WTC11 (cell line): ENCODE results near the gene ATG16L1. TPM values are rescaled to one million over a fixed set of nuclear protein-coding genes. Genes with fewer than 3 reads are reported as not detected.

ENCODE experiments used
- ATAC-seq: fragments of 200-7000 bp; cut with Tn5 transposase; 2 replicates; pipeline ENCODE4 v1.10.0; 2021; ENCODE audit warnings: mild to moderate bottlenecking, moderate library complexity
- CTCF ChIA-PET: fragments of 300-600 bp; sonication (Branson Sonifier 250); formaldehyde crosslinking; loops from one replicate; lab custom pipeline; 2021; ENCODE audit warnings: antibody characterized with exemption; lab: Charles Lee
- POLR2A ChIA-PET: fragments of 350-600 bp; sonication (Branson Sonifier 250); formaldehyde crosslinking; loops from one replicate; lab custom pipeline; 2021; ENCODE audit warnings: antibody characterized with exemption; lab: Charles Lee
- DNase-seq: peaks from one replicate; pipeline ENCODE4 v3.0.0; 2021; ENCODE audit warnings: low spot score
- H3K27ac Mint-ChIP-seq: 2 replicates; pipeline ENCODE4 v1.8.0; 2021; ENCODE audit warnings: mixed read lengths
- H3K27me3 Mint-ChIP-seq: 2 replicates; pipeline ENCODE4 v1.8.0; 2021; ENCODE audit warnings: low read depth, mild to moderate bottlenecking, moderate library complexity, mixed read lengths
- H3K36me3 Mint-ChIP-seq: 2 replicates; pipeline ENCODE4 v1.8.0; 2021; ENCODE audit warnings: mixed read lengths
- H3K4me1 Mint-ChIP-seq: 2 replicates; pipeline ENCODE4 v1.8.0; 2022; ENCODE audit warnings: mixed read lengths
- H3K4me3 Mint-ChIP-seq: 2 replicates; pipeline ENCODE4 v1.8.0; 2021; ENCODE audit warnings: mild to moderate bottlenecking, moderate library complexity, mixed read lengths
- H3K9me3 Mint-ChIP-seq: 2 replicates; pipeline ENCODE4 v1.8.0; 2021; ENCODE audit warnings: mixed read lengths
- AFF4 ChIP-seq: sonication (generic); formaldehyde crosslinking; IDR thresholded peaks from 2 replicates; pipeline ENCODE4 v1.8.1; 2023; ENCODE audit warnings: mild to moderate bottlenecking, missing genetic modification reagents, borderline replicate concordance
- ATF1 ChIP-seq: sonication (generic); formaldehyde crosslinking; IDR thresholded peaks from 2 replicates; pipeline ENCODE4 v1.8.1; 2023; ENCODE audit warnings: mild to moderate bottlenecking, moderate library complexity, missing genetic modification reagents
- ELF4 ChIP-seq: sonication (generic); formaldehyde crosslinking; IDR thresholded peaks from 2 replicates; pipeline ENCODE4 v1.8.1; 2022; ENCODE audit warnings: low read depth, mild to moderate bottlenecking, moderate library complexity, missing genetic modification reagents
- FOXP4 ChIP-seq: sonication (generic); formaldehyde crosslinking; IDR thresholded peaks from 2 replicates; pipeline ENCODE4 v1.8.0; 2022; ENCODE audit warnings: mild to moderate bottlenecking, missing genetic modification reagents
- HMGXB4 ChIP-seq: sonication (generic); formaldehyde crosslinking; IDR thresholded peaks from 2 replicates; pipeline ENCODE4 v1.8.1; 2023; ENCODE audit warnings: mild to moderate bottlenecking, moderate library complexity, missing genetic modification reagents
- KAT7 ChIP-seq: sonication (generic); formaldehyde crosslinking; IDR thresholded peaks from 2 replicates; pipeline ENCODE4 v1.8.1; 2023; ENCODE audit warnings: missing genetic modification reagents, mild to moderate bottlenecking, borderline replicate concordance
- MAX ChIP-seq: sonication (generic); formaldehyde crosslinking; IDR thresholded peaks from 2 replicates; pipeline ENCODE4 v1.8.0; 2022; ENCODE audit warnings: mild to moderate bottlenecking, missing genetic modification reagents
- NFE2L1 ChIP-seq: sonication (generic); formaldehyde crosslinking; IDR thresholded peaks from 2 replicates; pipeline ENCODE4 v1.8.1; 2023; ENCODE audit warnings: missing genetic modification reagents
- NR1H2 ChIP-seq: sonication (generic); formaldehyde crosslinking; IDR thresholded peaks from 2 replicates; pipeline ENCODE4 v1.9.0; 2021; ENCODE audit warnings: mild to moderate bottlenecking, moderate library complexity, missing genetic modification reagents
- NR3C1 ChIP-seq: sonication (generic); formaldehyde crosslinking; conservative IDR thresholded peaks from 2 replicates; pipeline ENCODE4 v1.8.1; 2023; ENCODE audit warnings: low read depth, mild to moderate bottlenecking, missing genetic modification reagents
- PRRX2 ChIP-seq: fragments of 250-450 bp; sonication (Bioruptor Pico); IDR thresholded peaks from 2 replicates; pipeline ENCODE4 v1.8.0; 2021; ENCODE audit warnings: mild to moderate bottlenecking
- SMAD4 ChIP-seq: sonication (generic); formaldehyde crosslinking; IDR thresholded peaks from 2 replicates; pipeline ENCODE4 v1.8.0; 2022; ENCODE audit warnings: mild to moderate bottlenecking, missing genetic modification reagents
- ZNF425 ChIP-seq: fragments of 250-450 bp; sonication (Bioruptor Pico); conservative IDR thresholded peaks from 2 replicates; pipeline ENCODE4 v1.9.0; 2021; ENCODE audit warnings: mild to moderate bottlenecking
- ZNF671 ChIP-seq: fragments of 250-450 bp; sonication (Bioruptor Pico); IDR thresholded peaks from 2 replicates; pipeline ENCODE4 v1.8.0; 2021; ENCODE audit warnings: mild to moderate bottlenecking
- total RNA-seq: library from RNA; stranded (reverse); gene quantifications from 3 replicates; pipeline ENCODE4 v1.2.3, GENCODE V29; 2021
- TF ChIP-seq, protein P1 (sequence below): sonication (generic); formaldehyde crosslinking; IDR thresholded peaks from 2 replicates; pipeline ENCODE4 v1.8.0; 2022; ENCODE audit warnings: missing genetic modification reagents

ATG16L1 gene
- total RNA-seq, 1 experiment from 2014 or later: 31.8 TPM

GRCh38 chr2:233256048-233256447, 4.6 kb downstream of the ATG16L1 start (continued):
- TF ChIP-seq, protein P1, sequence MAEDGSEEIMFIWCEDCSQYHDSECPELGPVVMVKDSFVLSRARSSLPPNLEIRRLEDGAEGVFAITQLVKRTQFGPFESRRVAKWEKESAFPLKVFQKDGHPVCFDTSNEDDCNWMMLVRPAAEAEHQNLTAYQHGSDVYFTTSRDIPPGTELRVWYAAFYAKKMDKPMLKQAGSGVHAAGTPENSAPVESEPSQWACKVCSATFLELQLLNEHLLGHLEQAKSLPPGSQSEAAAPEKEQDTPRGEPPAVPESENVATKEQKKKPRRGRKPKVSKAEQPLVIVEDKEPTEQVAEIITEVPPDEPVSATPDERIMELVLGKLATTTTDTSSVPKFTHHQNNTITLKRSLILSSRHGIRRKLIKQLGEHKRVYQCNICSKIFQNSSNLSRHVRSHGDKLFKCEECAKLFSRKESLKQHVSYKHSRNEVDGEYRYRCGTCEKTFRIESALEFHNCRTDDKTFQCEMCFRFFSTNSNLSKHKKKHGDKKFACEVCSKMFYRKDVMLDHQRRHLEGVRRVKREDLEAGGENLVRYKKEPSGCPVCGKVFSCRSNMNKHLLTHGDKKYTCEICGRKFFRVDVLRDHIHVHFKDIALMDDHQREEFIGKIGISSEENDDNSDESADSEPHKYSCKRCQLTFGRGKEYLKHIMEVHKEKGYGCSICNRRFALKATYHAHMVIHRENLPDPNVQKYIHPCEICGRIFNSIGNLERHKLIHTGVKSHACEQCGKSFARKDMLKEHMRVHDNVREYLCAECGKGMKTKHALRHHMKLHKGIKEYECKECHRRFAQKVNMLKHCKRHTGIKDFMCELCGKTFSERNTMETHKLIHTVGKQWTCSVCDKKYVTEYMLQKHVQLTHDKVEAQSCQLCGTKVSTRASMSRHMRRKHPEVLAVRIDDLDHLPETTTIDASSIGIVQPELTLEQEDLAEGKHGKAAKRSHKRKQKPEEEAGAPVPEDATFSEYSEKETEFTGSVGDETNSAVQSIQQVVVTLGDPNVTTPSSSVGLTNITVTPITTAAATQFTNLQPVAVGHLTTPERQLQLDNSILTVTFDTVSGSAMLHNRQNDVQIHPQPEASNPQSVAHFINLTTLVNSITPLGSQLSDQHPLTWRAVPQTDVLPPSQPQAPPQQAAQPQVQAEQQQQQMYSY: no peak
- TF ChIP-seq NFE2L1 (CRISPR knock-in tag) (no peak), ZNF425 (no peak)

DNA sequence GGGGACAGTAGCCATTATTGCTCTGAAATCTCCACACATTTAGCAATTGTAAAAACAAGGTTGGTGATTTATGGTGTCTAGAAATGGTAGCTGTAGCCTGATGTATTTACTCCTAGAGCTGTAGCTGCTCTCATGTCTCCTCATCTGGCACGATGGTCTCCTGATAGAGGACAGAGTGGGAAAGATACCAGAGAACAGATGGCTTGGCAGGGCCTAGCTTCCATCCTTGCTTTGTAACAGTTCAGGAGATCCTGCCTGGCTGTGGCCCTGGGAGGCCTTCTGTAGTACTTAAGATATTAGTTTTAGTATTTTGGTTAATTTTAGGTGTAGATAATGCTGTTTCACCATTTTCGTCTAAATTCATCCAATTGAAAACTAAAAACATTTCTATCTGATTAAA, 6.7 kb downstream of the ATG16L1 start:
- no peaks in the 10 kb centered on the region for H3K27me3 Mint-ChIP-seq
- H3K27ac Mint-ChIP-seq: no peak overlapping the region
- no peak for ATAC-seq
- ChIA-PET POLR2A (no interaction called here), CTCF (no interaction called here)
- no peaks in the 10 kb centered on the region for H3K9me3 Mint-ChIP-seq
- TF ChIP-seq ELF4 (CRISPR knock-in tag) (no peak), MAX (no peak), SMAD4 (CRISPR knock-in tag) (no peak), FOXP4 (CRISPR knock-in tag) (no peak)
- 0 out of 2 replicates have a peak, but pooled peaks cover 2% of the 10 kb centered on the region for H3K4me1 Mint-ChIP-seq
- DNase-seq: no peak
- H3K36me3 Mint-ChIP-seq: peaks cover 63% of the 10 kb centered on the region
- H3K4me3 Mint-ChIP-seq: no peak overlapping the region

DNA sequence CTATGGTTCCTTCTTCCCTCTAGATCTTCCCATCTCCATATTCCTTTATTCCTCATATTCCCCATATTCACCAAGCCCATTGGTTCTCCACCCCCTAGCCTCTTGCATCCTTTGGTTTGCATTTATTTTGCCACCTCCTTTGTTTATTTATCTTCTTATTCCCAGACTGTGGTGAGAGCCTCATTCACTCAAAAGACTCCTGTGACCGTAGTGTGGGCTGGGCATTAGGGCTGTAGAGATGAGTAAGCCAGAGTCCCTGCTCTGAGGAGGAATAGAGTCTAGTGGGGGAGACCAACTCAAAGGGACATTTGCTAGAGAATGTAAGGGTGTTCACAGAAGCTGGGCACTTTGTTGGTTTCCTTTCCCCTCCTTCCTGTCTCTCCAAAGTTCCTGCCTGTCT, 8.3 kb downstream of the ATG16L1 start:
- POLR2A ChIA-PET: no interaction called here
- Mint-ChIP-seq H3K27me3 (no peaks in the 10 kb centered on the region), H3K27ac (no peak overlapping the region)
- no peak for TF ChIP-seq ZNF671 (CRISPR knock-in tag)
- TF ChIP-seq NR1H2 (CRISPR knock-in tag): no peak
- no peak for TF ChIP-seq ATF1
- TF ChIP-seq NR3C1 (CRISPR knock-in tag): no peak
- TF ChIP-seq, protein P1: no peak
- no peak for TF ChIP-seq AFF4 (CRISPR knock-in tag)
- no peak for TF ChIP-seq PRRX2
- TF ChIP-seq HMGXB4 (CRISPR knock-in tag): no peak
- no peak for TF ChIP-seq SMAD4 (CRISPR knock-in tag)
- TF ChIP-seq KAT7 (CRISPR knock-in tag): no peak

More for the DNA sequence above, 8.3 kb downstream of the ATG16L1 start:
- H3K9me3 Mint-ChIP-seq: no peaks in the 10 kb centered on the region
- no peaks in the 10 kb centered on the region for H3K4me1 Mint-ChIP-seq
- DNase-seq: no peak
- CTCF ChIA-PET: no interaction called here
- no peak for ATAC-seq
- no peak overlapping the region for H3K4me3 Mint-ChIP-seq
- H3K36me3 Mint-ChIP-seq: peaks cover 74% of the 10 kb centered on the region
